Measurements from ENCODE around the gene NSUN7.
"Not testable (repeated sequence)": the region's sequence is repeated elsewhere in the genome, so short reads cannot be mapped to it uniquely, and the experiment has no call there.

The NSUN7 gene

DNA sequence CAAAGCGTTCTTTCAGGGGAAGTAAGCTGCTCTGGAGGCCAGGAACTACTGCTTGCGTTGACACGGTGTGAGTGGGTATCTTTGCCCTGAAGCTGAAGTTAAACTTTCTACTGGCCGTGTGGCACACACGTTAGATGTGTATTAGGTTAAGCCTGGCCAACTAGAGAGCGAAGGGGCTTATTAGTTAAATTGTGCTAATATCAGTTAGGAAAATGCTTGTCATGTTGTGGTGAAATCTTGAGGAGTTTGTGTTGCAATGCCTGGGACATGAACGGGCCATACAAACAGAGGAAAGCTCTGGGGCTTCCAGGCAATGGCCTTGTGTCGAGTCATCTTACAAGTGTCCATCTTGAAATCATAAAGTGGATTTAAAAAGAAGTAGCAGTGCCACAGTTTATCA lies 62.6 kb downstream of the NSUN7 start:
- no peak overlapping the region for H3K27ac ChIP-seq (ENCODE audit: low read depth, low read length)
- TF ChIP-seq, protein P1, sequence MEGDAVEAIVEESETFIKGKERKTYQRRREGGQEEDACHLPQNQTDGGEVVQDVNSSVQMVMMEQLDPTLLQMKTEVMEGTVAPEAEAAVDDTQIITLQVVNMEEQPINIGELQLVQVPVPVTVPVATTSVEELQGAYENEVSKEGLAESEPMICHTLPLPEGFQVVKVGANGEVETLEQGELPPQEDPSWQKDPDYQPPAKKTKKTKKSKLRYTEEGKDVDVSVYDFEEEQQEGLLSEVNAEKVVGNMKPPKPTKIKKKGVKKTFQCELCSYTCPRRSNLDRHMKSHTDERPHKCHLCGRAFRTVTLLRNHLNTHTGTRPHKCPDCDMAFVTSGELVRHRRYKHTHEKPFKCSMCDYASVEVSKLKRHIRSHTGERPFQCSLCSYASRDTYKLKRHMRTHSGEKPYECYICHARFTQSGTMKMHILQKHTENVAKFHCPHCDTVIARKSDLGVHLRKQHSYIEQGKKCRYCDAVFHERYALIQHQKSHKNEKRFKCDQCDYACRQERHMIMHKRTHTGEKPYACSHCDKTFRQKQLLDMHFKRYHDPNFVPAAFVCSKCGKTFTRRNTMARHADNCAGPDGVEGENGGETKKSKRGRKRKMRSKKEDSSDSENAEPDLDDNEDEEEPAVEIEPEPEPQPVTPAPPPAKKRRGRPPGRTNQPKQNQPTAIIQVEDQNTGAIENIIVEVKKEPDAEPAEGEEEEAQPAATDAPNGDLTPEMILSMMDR (IDR thresholded peaks at IDR 0.05; ENCODE audit: low read depth, low read length, poor library complexity, severe bottlenecking), result no peak
- TF ChIP-seq EZH2phosphoT487 (IDR thresholded peaks at IDR 0.05; ENCODE audit: borderline replicate concordance, low read length), result no peak
- peaks cover 19% of the 10 kb centered on the region for H3K36me3 ChIP-seq (ENCODE audit: control insufficient read depth, low read length)

DNA sequence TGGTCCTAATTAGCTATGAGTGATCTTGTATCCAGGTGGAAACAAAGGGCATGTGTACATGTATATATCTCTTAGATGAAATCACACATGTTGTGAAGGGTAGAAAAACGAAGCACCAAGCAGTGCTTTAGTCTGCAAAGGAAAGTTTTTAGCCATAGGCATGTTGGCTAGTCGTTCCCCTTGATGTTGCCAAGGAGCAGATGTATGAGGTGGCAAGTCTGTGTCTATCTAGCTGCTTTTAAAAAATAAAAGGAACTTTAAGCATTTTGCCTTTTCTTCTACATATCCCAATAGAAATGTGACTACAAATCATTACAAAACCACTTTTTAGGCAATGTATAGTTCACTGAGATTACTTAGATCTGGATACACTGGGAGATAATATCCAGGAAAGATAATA lies 63.1 kb downstream of the NSUN7 start:
- Histone ChIP-seq H3K27me3 (ENCODE audit: control insufficient read depth, low read length) (no peaks in the 10 kb centered on the region), H3K79me2 (ENCODE audit: control insufficient read depth, low read length) (no peaks in the 10 kb centered on the region), H4K20me1 (ENCODE audit: control insufficient read depth, insufficient read depth, low read depth, low read length) (no peaks in the 10 kb centered on the region), H3K4me1 (ENCODE audit: control insufficient read depth, low read length) (no peaks in the 10 kb centered on the region), H3K4me3 (ENCODE audit: low read length) (no peak overlapping the region), H3K4me2 (ENCODE audit: low read length) (no peak overlapping the region), H3K9me3 (ENCODE audit: control insufficient read depth, insufficient read depth, low read length) (no peaks in the 10 kb centered on the region), H3F3A (ENCODE audit: control insufficient read depth, insufficient read depth) (no peaks in the 10 kb centered on the region), H3K9me2 (replicated peaks; ENCODE audit: control insufficient read depth, low read length) (no peaks in the 10 kb centered on the region), H3K36me3 (ENCODE audit: control insufficient read depth, low read length) (peaks cover 19% of the 10 kb centered on the region), H3K27ac (ENCODE audit: low read depth, low read length) (no peak overlapping the region)
- TF ChIP-seq EZH2phosphoT487 (IDR thresholded peaks at IDR 0.05; ENCODE audit: borderline replicate concordance, low read length), result no peak
- TF ChIP-seq, protein P1 (IDR thresholded peaks at IDR 0.05; ENCODE audit: low read depth, low read length, poor library complexity, severe bottlenecking), result no peak

More for the DNA sequence above, 62.6 kb downstream of the NSUN7 start:
- H3K79me2 ChIP-seq (ENCODE audit: control insufficient read depth, low read length), result no peaks in the 10 kb centered on the region
- no peaks in the 10 kb centered on the region for H3K9me2 ChIP-seq (replicated peaks; ENCODE audit: control insufficient read depth, low read length)
- no peaks in the 10 kb centered on the region for H3K4me1 ChIP-seq (ENCODE audit: control insufficient read depth, low read length)
- no peaks in the 10 kb centered on the region for H3K9me3 ChIP-seq (ENCODE audit: control insufficient read depth, insufficient read depth, low read length)
- no peak overlapping the region for H3K4me3 ChIP-seq (ENCODE audit: low read length)
- H3K27me3 ChIP-seq (ENCODE audit: control insufficient read depth, low read length), result no peaks in the 10 kb centered on the region
- no peaks in the 10 kb centered on the region for H3F3A ChIP-seq (ENCODE audit: control insufficient read depth, insufficient read depth)
- H3K4me2 ChIP-seq (ENCODE audit: low read length), result no peak overlapping the region
- H4K20me1 ChIP-seq (ENCODE audit: control insufficient read depth, insufficient read depth, low read depth, low read length), result no peaks in the 10 kb centered on the region

DNA sequence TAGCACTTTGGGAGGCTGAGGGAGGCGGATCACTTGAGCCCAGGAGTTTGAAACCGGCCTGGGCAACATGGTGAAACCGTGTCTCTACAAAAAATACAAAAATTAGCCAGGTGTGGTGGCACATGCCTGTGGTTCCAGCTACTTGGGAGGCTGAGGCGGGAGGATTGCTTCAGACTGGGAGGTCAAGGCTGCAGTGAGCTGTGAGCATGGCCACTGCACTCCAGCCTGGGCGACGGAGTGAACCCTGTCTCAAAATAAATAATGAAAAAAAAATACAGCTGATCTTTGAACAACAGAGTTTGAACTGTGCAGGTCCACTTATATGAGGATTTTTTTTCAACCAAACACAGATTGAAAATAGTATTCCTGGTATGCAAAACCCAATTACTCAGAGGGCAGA lies 67.4 kb downstream of the NSUN7 start:
- not testable (repeated sequence) for H3K4me2 ChIP-seq (ENCODE audit: low read length); H3K9me2 ChIP-seq (replicated peaks; ENCODE audit: control insufficient read depth, low read length); H3K4me3 ChIP-seq (ENCODE audit: low read length); H3K79me2 ChIP-seq (ENCODE audit: control insufficient read depth, low read length); H3K4me1 ChIP-seq (ENCODE audit: control insufficient read depth, low read length); H3K27ac ChIP-seq (ENCODE audit: low read depth, low read length); H4K20me1 ChIP-seq (ENCODE audit: control insufficient read depth, insufficient read depth, low read depth, low read length); H3K9me3 ChIP-seq (ENCODE audit: control insufficient read depth, insufficient read depth, low read length); H3K27me3 ChIP-seq (ENCODE audit: control insufficient read depth, low read length); H3F3A ChIP-seq (ENCODE audit: control insufficient read depth, insufficient read depth)
- peaks cover 29% of the 10 kb centered on the region for H3K36me3 ChIP-seq (ENCODE audit: control insufficient read depth, low read length)

DNA sequence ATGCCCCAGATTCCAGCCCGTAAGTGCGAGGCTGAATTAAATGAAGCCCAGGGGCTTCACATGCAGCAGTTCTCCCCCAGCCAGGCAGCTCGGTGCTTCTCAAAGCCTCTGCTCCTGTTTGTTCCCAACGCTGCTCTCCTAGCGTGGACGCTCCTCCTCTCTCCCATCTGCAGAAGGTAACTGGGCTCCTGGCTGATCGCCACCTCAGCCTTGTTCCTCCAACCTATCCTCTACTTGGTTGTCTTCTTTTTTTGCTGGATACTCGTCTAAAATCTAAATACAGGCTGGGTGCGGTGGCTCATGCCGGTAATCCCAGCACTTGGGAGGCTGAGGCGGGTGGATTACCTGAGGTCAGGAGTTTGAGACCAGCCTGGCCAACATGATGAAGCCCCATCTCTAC lies 70.3 kb downstream of the NSUN7 start:
- Histone ChIP-seq H3K4me1 (ENCODE audit: control insufficient read depth, low read length) (peaks cover 11% of the 10 kb centered on the region), H3K36me3 (ENCODE audit: control insufficient read depth, low read length) (peaks cover 41% of the 10 kb centered on the region), H4K20me1 (ENCODE audit: control insufficient read depth, insufficient read depth, low read depth, low read length) (no peaks in the 10 kb centered on the region)

More for the DNA sequence above, 70.3 kb downstream of the NSUN7 start:
- Histone ChIP-seq H3K4me3 (ENCODE audit: low read length) (no peak overlapping the region), H3K9me2 (replicated peaks; ENCODE audit: control insufficient read depth, low read length) (no peaks in the 10 kb centered on the region), H3K27me3 (ENCODE audit: control insufficient read depth, low read length) (no peaks in the 10 kb centered on the region), H3K79me2 (ENCODE audit: control insufficient read depth, low read length) (no peaks in the 10 kb centered on the region), H3F3A (ENCODE audit: control insufficient read depth, insufficient read depth) (no peaks in the 10 kb centered on the region), H3K4me2 (ENCODE audit: low read length) (no peak overlapping the region), H3K27ac (ENCODE audit: low read depth, low read length) (no peak overlapping the region), H3K9me3 (ENCODE audit: control insufficient read depth, insufficient read depth, low read length) (no peaks in the 10 kb centered on the region)
- TF ChIP-seq, protein P1 (IDR thresholded peaks at IDR 0.05; ENCODE audit: low read depth, low read length, poor library complexity, severe bottlenecking), result no peak
- no peak for TF ChIP-seq EZH2phosphoT487 (IDR thresholded peaks at IDR 0.05; ENCODE audit: borderline replicate concordance, low read length)
